ENCODE data around the gene TDRD9.

Gene TDRD9

DNA sequence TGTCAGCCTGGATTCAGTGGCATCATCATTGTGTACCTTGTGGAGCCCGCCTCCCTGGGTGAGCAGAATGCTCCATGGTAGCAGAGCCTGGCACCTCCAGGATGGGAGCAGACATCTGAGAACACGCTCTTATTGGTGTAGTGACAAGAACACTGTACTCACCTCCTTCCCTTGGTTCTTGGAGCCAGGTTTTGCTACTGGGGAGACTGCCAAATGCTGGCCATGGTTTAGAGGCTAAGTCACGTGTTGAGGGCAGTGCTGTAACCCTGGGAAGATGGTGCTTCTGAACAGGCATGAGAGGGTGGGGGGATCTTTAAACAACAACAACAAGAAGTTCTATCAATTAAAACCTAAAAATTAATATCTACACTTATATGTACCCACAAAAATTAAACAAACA is 109.6 kb downstream of the TDRD9 start:
- DNase-seq, result no peak

DNA sequence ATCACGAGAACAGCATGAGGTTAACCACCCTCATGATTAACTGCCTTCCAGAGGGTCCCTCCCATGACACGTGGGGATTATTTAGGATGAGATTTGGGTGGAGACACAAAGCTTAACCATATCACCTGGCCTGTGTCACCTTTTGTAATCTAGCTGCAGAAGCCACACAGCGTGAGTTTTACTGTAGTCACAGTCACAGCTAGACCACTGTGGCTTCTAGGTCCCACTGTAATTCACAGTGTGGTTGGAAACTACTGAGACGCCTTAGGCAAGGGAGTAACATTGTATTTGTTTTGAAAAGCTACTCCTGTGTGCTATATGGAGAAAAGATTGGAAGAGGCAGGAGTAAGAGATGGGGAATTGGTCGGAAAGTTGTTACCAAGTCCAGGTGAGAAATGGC is 111.0 kb downstream of the TDRD9 start:
- no peak for DNase-seq

DNA sequence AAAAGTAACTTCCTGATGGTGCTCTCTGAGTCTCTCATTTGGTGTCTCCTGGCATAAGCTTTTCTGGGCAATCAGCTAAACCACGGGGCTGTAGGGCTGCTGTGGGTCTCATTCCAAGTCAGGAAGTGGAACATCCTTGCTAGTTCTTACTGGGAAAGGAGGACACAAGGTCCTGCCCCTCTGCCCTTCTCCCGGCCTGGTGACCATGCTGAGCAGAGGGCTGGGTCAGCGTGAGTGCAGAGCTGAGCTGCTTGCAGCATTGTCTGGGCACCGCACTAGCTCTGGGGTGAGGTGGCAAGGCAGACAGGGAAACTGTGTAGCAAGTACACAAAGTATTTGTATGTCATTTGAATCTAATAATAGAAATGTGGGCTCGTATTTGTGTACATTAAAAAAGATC is 112.3 kb downstream of the TDRD9 start:
- DNase-seq, result no peak

DNA sequence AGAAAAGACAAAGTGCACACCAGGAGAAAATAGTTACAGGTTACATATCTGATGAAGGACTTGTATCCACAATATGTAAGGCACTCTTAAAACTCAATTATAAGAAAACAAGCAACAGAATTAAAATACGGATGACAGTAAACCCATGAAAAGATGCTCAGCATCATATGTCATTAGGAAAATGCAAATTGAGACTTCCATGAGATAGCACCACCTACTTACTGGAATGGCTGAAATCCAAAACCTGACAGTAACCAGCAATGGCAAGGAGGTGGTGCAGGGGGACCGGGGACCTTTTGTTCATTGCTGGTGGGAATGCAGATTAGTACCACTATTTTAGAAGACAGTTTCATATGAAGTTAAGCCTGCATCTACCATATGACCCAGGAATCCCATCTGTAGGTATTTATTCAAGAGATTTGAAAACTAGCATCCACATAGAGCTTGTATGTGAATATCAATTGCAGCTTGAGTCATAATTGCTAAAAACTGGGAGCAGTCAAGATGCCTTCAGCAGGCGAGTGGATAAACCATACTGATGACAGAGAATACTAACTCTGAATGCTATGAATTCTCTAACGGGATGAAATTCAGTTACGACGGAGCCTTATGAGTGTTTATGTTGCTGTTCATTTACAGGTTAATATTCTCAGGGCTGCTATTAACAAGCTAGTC is 113.3 kb downstream of the TDRD9 start:
- DNase-seq, result no peak

DNA sequence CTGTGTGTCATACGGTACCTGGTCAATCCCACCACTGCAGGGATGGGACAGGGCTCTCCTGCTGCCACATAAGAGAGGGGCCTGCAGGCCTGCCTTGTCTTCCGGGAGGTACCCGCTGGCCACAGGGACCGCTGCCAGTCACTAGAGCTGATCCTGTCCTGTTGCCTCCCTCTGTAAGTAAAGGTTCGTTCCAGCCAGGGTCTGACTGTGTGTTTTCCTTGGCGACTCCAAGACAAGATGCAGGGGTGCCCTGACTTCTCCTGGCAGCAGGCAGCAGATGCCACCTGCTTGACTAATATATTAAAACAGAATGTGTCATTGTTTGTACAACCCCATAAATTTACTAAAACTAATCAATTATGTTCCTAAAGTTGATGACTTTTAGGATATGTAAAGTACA is 115.8 kb downstream of the TDRD9 start:
- no peak for DNase-seq

DNA sequence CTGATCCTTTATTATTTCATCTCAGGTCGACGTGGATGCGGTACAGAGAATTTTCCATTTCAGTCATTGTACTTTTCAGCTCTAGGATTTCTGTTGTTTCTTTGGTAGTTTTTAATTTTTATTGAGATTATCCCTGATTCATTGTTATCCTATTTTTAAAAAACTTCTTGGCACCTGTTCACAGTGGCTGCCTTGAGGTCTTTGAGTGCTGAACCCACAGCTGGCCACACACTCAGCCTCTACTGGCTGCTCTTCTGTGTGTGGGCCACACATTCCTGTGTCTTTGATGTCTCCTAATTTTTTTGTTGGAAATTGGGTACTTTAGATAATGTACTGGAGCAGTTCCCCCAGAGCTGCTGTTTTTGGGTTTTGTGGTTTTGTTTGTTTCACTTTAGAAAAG is 119.5 kb downstream of the TDRD9 start:
- no peak for DNase-seq

DNA sequence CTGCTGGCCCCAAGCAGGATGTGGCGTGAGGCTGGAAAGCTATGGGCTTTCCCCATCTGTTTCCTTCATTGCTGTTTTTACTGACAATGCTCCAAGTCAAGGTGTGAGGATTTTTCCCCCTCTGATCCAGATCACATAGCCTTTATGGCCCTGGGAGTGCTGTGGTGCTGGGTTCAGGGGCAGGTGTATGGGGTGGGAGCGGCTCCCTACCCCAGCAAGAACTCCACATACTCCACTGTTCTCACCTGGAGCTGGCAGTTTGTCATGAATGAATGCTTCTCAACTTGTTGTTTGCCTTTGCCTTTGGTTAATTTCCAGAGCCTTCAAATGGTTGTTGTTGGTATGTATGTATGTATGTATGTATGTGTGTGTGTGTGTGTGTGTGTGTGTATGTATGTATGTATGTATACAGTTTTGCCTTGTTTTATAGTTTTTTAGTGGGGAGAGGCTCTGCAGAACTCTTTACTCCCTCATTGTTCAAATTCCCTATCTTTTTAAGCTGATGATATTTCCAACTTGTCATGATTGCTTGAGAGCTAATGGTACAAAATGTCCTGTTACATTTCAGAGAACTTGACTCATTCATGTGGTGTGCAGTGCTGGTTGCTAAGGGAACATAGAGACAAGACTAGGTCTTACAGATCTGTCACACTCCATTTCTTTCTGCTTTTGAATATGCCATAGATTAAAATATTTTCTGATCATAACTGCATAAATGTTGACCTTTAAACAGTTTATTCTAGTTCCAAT is 120.7 kb downstream of the TDRD9 start:
- DNase-seq, result no peak

DNA sequence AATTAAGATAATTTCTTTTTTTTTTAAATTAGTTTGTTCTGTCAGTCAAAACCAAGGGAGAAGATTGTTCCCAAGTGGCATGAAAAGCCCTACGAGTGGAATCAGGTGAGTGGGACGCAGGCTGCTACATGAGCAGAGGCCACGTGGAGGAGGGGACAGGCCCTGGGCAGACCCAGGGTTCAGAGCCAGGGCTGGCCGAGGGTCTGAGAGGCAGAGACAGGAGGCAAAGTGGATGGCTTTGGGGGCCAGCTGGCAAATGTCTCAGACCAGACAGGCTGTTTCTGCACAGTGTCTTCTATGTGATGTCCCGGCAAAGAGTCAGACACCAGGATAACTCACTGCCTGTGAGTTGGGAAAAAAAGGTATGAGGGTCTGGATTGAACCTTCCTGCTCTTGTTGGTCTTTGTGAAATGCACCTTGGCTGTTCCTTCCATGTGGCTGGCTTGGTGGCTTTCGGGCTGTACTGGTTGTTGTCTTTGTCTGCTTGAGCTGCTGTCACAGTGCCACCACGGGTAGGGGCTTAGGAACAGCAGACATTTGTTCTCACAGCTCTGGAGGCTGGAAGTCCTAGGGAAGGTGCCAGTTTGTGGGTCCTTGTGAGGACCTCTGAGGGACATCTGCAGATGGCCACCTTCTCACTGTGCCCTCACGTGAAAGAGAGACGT is 121.5 kb downstream of the TDRD9 start:
- no peak for DNase-seq

DNA sequence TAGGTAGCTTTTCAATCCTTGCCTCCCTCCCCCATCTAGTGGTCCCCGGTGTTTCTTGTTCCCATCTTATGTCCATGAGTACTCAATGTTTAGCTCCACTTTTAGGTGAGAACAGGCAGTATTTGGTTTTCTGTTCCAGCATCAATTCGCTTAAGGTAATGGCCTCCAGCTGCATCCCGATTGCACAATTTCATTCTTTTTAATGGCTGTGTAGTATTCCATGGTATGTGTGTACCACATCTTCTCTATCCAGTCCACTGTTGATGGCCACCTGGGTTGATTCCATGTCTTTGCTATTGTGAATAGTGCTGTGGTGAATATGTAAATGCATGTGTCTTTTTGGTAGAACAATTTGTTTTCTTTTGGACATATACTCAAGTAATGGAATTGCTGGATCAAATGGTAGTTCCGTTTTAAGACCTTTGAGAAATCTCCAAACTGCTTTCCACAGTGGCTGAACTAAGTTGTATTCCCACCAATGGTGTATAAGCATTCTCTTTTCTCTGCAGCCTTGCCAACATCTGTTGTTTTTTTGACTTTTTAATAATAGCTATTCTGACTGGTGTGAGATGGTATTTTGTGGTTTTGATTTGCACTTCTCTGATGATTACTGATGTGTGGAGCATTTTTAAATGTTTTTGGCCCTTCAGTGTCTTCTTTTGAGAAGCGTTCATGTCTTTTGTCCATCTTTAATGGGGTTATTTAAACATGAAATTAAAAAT is 123.0 kb downstream of the TDRD9 start:
- no peak for DNase-seq

DNA sequence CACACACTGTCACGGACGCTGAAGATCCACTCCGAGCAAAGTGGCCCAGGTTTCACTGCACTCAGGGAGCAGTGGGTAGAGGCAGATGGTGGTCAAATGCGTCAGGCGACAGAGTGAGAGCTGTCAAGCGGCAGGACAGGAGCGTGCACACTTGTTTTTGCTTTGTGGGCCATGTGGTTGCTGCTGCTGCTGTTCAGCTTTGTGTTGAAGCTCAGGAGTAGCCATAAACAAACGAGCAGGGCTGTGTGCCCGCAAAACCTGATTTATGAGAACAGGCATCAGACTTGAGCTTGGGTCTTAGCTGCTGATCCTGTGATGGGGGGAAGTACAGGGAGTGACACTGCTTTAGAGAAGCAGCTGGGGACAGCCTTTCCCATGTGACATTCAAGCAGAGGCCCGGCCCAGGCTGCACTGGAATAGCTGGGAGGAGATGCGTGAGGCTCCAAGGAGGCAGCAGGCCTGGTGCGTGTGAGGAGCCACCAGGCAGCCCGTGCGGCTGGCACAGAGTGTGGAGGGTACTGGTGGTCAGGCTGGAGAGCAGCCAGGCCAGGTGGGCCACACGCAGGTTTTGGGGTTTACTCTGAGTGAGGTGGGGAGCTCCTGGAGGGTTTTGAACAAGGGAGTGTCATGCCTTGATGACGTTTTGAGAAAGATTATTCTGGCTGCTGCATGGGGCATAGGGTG is 126.1 kb downstream of the TDRD9 start:
- DNase-seq, result no peak

DNA sequence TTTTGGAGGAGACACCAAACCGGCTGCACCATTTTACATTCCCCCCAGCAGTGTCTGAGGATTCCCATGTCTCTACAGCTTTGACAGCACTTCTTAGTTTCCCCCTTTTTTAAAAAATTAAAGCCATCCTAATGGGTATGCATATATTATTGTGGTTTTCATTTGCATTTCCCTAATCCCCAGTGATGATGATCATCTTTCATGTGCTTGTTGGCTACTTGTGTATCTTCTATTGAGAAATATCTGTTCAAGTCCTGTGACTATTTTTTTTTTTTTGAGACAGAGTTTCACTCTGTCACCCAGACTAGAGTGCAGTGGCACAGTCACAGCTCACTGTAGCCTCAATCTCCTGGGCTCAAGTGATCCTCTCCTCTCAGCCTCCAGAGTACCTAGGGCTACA is 134.0 kb downstream of the TDRD9 start:
- DNase-seq, result no peak

DNA sequence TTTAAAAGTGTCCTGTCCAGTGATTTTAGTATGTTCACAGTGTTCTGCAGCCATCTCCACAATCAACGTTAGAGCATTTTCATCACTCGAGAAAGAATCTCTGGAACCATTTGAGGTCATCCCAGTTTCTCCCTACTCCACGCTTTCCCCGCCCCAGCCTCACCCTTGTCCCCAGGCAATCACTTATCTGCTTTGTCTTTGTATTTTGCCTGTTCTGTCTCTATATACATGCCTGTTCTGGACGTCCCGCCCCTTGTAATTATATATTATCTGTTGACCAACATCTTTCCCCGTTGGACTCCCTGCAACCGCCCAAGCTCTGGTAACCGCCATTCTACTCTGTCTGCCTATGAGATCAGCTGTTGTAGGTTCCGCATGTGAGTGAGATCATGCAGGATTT is 135.7 kb downstream of the TDRD9 start:
- DNase-seq, result no peak

DNA sequence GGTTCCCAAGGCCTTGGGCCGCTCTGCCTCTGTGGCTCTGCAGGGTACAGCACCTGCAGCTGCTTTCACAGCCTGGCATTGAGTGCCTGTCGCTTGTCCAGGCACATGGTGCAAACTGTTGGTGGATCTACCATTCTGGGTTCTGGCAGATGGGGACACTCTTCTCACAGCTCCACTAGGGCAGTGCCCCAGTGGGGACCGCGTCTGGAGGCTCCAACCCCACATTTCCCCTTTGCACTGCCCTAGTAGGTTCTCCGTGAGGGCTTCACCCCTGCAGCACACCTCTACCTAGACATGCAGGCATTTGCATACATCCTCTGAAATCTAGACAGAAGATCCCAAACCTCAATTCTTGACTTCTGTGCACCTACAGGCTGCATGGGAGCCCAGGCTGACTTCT is 138.0 kb downstream of the TDRD9 start:
- DNase-seq, result no peak

DNA sequence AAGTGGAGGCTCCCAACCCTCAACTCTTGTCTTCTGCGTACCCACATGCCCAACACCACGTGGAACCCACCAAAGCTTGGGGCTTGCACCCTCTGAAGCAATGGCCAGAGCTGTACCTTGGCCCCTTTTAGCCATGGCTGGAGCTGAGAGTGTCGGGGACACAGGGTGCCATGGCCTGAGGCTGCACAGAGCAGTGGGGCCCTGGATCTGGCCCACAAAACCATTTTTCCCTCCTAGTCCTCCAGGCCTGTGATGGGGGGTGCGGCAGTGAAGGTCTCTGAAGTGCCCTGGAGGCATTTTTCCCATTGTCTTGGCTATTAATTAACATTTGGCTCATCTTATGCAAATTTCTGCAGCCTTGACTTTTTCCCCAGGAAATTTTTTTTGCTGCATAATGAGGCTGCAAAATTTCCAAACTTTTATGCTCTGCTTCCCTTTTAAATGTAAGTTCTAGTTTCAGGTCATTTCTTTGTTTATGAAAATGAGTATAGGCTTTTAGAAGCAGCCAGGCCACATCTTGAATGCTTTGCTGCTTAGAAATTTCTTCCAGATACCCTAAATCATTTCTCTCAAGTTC is 138.6 kb downstream of the TDRD9 start:
- no peak for DNase-seq

DNA sequence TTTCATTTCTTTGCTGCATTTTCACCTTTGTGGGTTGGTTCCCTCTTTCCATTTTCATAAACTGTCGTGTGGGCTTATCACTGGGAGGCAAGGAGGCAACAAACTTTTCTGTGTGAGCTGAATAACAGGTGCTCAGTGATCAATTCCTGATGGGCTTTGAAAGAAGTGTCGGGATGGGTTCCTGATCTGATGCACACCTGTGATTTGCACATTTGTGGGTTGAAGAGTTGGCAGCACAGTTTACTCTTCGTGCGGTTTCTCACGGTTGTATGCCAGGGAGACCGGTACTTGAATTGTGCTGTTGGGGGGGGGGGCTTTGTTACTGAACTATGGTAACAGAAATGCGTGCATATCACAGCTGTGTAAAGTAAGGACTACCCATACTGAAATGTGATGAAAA is 141.3 kb downstream of the TDRD9 start:
- no peak for DNase-seq

DNA sequence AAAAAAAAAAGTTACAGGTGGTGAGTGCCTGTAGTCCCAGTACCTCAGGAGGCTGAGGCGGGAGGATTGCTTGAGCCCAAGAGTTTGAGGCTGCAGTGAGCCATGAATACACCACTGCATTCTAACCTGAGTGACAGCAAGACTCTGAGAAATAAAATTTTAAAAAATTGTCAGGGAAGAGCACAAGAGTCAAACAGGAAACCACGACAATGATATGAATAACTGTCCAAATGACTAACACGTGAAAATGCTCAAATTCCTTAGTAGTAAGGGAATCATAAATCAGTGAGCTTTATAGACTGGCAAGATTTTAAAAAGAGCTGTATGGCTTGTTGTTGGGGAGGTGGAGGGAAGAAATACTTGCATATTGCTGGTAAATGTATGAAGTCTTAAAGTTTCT is 144.3 kb downstream of the TDRD9 start:
- no peak for DNase-seq

DNA sequence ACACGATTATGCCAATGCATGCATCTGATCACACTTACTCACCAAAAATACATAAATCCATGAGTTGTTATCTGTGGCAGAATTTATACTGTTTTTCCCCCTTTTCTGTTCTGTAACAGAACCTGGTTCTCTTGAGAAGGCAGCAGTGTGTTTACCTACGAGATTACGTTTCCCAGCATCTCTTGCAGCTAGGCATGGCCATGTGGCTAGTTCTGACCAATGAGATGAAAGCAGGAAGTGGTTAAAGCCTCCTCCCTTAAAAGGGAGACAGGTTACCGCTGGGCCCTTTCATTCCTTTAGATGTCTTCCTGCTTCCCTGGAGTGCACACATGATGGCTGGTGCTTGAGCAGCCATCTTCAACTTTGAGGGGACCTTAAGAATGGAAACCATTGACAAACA is 145.5 kb downstream of the TDRD9 start:
- no peak for DNase-seq

DNA sequence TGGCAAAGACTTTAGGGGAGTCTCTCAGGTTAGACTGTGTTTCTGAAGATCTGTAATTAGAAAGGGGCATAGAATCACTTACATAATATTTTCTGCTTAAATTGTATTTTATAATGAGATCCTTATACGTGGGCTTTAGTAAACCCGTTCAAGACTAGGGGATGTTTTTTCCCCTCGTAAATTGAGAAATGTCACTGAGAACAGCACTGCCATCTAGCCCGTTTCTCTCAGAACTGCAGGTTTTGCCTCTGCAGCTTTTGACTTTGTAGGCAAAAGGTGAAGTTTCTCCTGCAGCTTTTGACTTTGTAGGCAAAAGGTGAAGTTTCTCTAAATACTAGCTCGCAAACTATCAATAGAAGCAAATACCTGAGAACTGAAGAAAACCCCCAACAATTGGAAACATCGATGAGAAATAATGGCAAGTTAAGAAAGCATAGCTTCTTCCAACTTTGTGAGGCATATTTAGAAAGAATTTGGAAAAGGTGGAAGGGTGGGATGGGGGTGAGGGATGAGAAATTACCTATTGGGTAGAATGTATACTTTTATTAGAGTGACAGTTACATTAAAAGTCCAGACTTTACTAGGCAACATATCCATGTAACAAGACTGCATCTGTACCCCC is 147.4 kb downstream of the TDRD9 start:
- no peak for DNase-seq

DNA sequence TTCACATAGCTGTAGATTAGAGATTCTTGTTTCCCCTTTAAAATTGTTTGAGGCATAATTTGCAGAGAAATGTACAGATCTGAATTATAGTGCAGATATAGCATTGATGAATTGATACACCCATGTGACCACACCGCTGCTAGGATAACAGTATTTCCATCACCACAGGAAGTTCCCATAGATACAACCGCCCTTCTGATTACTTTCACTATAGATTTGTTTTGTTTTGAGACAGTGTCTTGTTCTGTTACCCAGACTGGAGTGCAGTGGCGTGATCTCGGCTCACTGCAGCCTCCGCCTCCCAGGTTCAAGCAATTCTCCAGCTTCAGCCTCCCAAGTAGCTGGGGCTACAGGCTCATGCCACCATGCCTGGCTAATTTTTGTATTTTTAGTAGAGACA is 148.5 kb downstream of the TDRD9 start:
- DNase-seq, result no peak

DNA sequence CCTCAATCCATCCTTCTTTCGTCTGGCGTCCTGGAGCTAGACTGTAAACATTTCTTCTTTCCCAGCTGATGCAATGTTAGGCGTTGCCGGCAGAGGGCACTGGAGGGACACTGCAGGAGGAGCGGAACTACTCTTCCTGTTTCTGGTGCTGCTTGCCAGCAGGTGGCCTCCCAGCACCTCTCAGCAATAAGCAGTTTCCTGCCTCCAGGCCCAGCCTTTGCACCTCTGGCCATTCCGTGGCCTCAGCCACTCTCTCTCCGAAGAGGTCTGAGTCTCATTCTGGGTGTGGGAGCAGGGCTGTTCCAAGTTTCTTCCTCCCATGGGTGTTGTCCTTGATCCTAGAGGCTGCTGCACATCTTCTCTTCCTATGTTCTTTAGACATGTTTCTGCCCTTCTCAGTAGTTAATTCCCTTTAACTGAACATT is 149.8 kb downstream of the TDRD9 start:
- peak; percentile 94 for DNase-seq

DNA sequence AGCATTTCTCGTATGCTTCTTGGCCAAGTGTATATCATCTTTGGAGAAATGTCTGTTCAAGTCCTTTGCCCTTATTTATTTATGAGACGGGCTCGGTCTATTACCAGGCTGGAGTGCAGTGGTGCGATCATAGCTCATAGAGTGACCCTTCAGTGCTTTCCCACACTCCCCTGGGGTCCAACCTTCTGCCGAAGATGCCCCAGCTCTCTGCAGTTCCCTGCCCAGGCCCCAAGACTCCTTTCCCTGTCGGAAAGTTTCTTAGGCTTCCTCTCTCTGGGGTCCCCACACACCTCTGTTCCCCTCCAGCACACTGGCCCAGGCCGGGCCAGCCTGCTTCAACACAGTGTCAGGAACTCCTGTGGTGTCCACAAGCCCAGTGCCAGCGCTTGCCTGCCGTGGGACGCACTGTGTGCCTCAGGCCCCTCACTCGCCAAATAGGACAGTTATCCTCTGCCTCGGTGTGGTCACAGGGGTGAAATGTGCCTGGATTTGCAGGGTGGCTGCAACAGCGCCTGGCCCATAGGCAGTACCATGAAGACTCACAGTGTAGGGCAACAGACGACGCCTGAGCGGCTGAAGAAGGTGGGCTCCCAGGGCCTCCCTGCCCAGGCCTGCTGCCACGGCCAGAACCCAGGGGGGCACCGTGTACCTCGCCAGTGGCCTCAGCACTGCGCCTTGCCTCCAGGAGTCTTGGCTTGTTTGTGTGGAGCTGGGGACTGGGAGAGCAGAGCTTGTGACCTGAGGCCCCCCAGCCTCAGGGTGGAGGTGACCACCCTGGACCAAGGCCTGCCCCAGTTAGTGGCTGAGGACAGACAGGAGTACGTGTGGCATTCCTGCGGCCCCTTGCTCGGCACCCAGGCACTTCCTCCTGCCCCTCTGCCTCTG is 152.4 kb downstream of the TDRD9 start:
- no peak for DNase-seq

Measured in activated effector memory CD4-positive, alpha-beta T cell treated with anti-CD3 and anti-CD28 coated beads, Interleukin-2, amount 50 U/mL, for 16 hours (primary cell).